NT2/D1 (cell line): ENCODE measurements around the gene MYRFL.

ENCODE experiments used
- SUZ12 ChIP-seq: IDR thresholded peaks from 2 replicates; pipeline ENCODE4 v1.6.1; 2011; ENCODE audit not compliant: insufficient read length, insufficient read depth; ENCODE audit errors: extremely low read depth
- YY1 ChIP-seq: IDR thresholded peaks from 2 replicates; pipeline ENCODE4 v1.6.1; 2011; ENCODE audit not compliant: insufficient read length, insufficient read depth
- ZNF274 ChIP-seq: IDR thresholded peaks from 2 replicates; pipeline ENCODE4 v1.6.1; 2011; ENCODE audit warnings: mild to moderate bottlenecking, low read depth, low read length

GRCh38 chr12:69901221-69901905 lies 76.3 kb downstream of the MYRFL start:
- TF ChIP-seq YY1, result no peak
- TF ChIP-seq ZNF274, result no peak
- no peak for TF ChIP-seq SUZ12
